ENCODE measurements around the gene DIO3.

GRCh38 chr14:101591582-101591981, 30.3 kb downstream of the DIO3 start:
- TF ChIP-seq CTCF (conservative IDR thresholded peaks at IDR 0.05; ENCODE audit: low read depth, low read length) (no peak), EZH2phosphoT487 (IDR thresholded peaks at IDR 0.05; ENCODE audit: borderline replicate concordance, low read length) (no peak)
